Measurements from ENCODE around the gene FAM163B.

FAM163B gene

DNA sequence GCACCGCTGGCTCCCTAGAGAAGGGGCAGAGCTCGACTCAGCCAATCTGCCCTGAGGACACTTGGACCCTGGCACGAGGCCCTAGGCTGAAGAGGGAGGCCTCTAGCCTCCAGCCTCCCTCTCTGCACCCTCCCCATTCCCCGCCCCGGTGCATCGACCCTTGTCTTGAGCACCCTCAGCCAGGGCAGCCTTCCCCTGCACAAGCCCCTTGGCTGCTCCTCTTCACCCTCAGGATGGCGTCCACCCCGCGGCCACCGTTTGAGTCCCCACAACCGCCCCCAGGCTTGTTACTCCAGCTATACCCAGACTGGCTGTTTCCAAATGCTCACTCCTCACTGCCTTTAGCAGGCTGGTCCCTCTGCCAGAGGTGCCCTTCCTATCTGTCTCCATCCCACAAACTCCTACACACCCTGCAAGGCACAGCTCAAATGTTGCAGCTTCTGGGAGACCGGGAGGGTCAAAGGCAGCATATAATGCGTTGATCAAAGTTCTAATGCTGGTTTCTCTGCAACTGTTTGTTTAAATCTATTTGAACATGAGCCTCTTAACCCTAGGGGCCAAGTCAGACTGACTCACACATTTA, 6.5 kb upstream of the FAM163B start:
- no peak for DNase-seq

DNA sequence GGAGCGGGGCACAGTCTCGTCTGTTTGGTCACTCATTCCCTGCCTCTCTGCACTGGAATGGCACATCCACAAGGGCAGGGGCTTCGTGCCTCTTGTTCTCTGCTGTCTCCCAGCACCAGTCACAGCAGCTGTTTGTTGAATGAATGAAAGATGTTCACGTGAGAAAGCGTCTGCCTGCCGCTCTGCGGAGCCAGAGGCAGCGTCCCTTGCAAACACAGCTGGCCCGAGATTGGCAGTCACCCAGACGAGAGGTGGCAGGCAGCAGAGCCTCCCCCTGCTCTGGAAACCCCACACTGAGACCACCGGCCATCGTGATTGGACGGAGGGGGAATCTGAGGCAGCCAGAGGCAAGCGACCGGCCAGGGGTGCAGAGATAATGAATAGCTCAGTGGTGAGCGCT, 6.0 kb upstream of the FAM163B start:
- no peak for DNase-seq

DNA sequence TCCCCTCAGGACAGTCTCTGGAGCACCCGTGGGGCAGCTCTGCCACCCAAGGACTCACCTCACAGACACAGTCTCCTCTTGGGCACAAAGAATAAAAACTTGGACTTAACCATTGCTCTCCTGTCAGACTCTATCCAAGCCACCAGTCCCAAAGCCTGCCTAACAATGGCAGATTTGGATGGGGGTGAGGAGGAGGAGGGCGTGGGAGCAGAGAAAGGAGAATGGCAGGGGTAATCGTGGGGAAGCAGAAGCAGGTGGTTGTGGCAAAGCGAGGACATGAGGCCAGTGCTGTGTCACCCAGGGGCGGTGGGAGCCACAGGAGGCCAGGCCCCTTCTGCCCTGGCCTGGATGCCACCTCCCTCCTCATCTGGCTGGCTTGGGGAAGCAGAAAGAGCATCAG, 5.5 kb upstream of the FAM163B start:
- DNase-seq, result no peak

DNA sequence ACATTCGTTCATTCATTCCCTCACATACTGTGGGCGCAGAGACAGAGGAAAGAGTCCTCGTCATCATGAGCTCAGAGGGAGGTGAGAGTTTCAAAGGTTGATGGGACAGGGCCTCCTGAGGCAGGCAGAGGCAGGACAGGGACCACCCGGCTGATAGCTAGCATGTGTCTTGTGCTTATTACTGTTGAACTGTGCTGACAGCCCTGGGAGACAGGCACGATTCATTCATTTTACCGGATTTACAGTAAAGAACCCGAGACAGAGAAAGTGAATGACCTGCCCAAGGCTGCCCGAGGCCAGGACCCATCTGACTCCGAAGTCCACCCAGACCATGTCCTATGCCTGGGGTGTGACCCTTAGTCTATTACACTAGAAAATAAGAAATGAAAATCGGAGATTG, 4.9 kb upstream of the FAM163B start:
- no peak for DNase-seq

DNA sequence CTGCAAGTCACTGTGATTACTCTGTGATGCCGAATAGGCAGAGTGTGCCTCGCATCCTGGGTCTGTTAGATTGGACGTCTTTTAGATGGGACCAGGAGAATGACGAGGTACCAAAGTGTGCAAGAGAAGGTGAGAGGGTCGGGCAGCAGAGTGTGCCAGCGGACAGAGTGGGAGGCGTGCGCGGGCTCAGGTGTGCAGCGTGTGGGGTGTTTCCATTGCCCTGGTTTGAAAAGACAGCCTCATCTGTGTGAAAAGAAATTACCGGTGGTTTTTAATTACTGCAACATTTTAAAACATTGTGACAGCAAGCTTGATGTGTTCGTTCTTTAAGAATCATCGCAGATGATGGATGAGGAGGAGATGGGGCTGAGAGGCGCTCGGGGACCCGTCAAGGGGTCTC, 4.2 kb upstream of the FAM163B start:
- no peak for DNase-seq

DNA sequence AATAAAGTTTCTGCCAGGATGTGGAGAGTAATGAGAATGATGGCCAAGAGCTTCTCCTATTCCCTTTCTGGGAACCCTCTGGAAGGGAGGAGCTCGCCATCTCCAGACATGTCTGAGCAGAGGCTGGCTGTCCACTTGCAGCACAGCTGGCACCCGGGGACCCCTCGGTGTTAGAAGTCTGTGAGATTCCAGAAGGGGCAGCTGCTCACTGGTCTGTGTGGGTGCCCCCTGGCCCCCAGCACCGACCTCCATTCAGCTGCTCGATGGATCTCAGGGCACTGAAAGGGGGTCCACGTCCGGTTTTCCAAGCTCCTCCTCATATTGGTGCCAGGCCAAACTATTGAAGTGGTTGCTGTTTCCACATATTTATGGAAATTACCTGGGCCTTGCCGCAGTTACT, 3.6 kb upstream of the FAM163B start:
- DNase-seq, result no peak

DNA sequence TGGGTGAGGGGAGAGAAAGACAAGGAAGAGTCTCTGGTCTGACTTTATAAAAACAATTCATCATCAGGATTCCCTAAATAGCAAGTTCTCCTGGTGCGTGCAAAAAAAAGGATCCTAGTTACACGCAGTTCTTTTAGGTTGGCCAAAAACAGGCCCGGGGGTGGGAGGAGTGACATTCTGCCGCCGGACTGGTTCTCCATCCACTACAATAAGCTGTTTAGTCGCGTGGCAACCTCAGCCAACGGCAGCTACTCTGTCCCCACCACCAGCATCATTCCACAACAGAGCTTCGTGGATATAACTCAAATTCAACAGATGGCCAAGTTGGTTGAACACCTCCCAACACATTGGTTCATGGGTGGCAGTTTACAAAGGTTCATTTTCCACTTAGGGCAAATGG, 2.9 kb upstream of the FAM163B start:
- DNase-seq, result no peak

DNA sequence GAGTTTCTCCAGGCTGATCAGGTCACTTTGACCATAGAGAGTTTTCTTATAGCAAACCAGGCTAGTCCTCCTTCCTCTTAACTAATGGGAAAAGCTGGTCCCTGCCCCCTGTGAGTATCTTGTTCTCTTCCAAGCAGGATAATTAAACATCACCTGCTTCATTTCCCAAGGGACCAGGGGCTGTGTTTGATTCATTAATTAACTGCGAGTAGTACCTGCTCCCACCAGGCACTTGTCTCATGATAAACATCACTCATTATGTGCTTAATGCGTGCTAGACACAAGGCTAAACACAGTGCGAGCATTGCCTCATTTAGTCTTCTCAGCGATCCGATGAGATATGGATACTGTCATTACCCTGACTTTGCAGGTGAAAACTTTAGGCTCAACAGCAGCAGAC, 1.7 kb upstream of the FAM163B start:
- DNase-seq, result peak; percentile 82

DNA sequence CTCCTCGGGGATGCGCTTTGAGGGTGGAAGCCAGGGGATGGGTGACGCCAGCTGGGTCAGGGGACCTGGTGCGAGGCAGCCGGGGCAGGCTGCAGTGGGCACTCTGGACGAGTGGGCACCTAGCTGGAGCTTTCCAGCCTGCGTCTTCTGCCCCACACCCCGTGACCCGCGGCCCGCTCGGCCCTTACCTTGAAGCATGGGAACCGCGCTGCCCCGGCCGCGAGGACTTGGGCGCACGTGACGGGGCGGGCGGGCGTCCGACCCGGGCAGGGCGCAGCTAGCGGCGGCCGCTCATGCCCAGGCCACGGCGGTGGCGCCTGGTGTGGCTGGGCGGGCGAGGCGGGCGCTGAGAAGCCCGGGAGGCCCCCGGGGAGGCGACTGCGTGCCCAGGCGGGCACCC, 300 bp downstream of the FAM163B start:
- no peak for DNase-seq

DNA sequence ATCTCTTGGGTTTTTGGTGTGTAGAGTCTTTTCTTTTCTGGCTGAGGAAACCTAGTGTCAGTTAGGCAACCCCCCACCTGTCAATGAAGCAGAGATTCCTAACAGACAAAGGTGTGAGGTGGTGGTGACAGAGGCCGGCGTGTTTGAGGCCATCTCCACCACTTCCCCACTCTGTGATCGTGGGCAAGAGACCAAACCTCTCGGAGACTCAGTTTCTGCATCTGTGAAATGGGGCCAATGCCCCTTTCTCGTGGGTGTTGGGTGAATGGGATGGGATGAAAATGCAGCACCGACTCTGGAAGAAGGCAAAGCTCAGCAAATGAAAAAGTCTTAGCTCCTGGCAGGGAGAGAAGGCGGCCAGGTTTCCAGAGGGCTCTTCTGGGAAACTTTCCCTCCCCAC, 807 bp downstream of the FAM163B start:
- DNase-seq, result no peak

DNA sequence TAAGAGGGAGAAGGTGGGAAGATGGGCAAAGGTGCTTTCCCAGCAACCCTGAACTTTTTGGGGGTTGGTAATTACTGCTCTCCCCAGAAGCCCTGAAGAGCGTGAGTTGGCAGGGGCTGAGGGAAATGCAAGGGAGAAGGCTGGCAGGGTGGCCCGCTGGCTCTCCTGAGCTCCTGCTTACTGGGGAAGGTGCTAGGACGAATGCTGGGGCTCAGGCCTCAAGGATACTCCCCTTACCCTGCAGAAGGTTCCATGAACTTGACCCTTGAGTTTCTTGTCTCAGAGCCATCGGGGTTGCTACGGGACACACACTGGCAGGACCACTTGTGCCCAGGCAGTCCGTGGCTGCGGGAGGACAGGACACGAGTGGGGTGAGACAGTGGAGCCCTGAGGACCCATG, 1.2 kb downstream of the FAM163B start:
- DNase-seq, result no peak

DNA sequence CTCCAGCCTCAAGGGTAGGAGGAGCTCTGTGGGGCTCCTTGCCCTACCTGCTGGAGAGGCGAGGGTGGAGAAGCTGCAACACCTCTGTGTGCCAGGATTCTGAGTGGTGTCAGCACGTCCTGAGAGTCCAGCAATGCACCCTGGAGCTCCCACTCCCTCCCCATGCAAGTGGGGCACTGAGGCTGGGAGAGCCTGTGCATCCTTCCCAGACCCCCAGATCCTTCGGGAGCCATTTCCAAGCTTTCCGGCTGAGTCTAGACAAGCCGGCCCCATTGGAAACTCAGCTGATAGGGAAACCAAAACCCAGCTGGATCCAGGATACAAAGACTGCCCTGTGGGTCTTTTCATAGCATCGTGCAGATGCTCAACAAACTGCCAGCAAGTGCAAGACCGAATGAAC, 1.8 kb downstream of the FAM163B start:
- DNase-seq, result no peak

DNA sequence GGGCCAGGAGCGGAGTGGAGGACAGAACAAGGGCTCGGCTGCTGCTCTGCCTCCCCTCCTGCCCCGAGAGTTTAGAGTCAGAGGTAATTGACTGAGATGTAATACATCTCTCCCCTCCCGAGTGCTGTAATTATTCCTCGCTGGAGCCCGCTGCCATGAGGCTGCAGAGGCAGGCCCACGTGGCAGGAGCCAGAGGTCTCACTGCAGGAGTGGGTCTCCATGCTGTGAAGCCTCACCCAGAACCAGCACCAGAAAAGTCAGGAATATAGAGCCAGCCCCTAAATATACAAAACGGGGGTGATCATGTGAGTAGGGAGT, 2.5 kb downstream of the FAM163B start:
- DNase-seq, result no peak

DNA sequence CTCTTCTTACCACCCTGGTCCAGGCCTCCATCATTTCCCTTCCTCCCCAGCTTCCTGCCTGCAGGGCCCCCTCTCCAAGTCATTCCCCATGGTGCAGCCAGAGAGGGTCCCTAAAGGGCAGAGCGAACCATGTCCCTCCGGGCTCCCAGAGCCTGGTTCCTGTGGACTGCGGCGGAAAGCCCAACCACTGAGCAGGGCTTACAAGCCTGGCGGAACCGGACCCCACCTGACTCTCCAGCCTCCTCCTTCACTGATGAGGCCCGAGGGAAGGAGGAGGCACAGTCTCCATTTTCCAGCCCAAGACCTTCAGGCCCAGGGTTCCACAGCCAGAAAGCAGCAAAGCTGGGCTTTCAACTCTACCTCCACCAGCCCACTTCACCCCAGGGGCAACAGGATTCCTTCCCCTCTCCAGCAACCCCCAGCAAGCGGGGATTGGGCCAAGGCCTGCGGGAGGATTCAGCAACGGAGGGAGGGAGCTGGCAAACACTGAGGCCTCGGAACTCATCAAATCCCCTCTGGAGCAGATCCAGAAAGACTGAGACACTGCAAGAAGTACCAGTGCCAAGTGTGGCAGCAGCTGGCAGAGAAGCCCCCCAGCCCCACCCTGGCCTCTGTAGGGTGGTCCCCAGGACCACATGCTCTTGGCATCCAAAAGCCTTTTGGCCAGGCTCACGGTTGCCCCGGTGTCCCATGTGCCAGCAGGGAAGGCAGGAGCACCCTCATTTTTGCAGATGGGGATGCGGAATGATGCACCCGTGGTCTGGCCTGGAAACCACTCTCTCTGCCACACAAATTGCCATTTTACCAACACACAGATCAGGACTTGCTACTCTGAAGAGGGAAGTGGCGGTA, 3.1 kb downstream of the FAM163B start:
- DNase-seq, result no peak

DNA sequence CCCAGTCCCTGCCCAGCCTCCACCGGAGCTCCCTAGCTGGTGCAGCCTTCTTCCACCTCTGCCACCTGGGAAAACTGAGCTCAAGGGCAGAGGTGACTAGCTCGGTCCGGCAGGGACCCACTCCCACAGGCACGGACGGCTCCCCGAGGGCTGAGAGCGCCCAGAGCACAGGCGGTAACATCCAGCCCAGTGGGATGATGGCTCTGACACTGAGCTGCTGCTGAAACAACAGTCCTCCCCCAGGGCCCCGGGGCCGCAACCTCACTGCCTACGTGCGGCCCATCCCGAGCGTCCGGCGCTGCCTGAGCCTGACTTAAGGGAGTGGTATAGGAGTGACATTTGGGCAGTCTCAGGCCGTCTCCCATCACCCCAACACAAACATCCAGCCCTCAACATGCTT, 3.7 kb downstream of the FAM163B start:
- no peak for DNase-seq

DNA sequence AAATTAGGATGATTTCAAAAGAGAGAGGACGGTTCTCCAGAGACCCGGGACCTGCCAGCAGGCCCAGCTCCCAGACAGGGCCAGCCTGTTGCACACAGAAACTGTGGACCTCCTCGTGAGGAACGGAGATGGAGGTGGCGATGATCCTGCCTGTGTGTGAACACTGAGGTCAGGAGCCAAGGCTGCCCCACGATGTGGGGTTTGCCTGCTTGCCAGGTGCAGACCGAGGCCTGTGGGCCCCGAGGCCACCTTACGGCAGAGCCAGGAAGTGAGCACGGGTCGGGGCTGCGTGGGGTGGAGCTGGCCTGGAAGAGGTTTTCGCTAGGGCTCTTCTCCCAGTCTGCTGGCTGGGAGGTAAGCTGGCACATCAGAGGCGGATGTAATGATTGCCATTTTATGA, 4.3 kb downstream of the FAM163B start:
- DNase-seq, result no peak

DNA sequence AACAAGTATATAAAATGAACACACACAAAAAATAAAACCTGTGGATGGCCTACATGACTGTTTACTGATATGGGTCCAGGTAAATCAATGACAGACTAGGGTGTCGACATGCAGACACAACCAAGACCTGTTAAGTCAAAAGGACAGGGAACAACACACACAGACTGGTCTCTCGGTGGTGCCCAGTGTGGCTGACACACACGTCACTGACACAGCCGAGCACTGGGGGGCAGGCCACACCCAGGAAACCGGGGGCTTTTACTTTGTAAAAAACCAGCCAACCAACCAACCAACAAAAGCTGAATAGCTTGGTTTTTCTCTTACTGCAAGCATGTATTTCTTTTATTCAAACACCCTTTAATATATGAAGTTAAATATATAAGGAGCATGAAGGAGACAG, 5.0 kb downstream of the FAM163B start:
- peak; percentile 40 for DNase-seq

DNA sequence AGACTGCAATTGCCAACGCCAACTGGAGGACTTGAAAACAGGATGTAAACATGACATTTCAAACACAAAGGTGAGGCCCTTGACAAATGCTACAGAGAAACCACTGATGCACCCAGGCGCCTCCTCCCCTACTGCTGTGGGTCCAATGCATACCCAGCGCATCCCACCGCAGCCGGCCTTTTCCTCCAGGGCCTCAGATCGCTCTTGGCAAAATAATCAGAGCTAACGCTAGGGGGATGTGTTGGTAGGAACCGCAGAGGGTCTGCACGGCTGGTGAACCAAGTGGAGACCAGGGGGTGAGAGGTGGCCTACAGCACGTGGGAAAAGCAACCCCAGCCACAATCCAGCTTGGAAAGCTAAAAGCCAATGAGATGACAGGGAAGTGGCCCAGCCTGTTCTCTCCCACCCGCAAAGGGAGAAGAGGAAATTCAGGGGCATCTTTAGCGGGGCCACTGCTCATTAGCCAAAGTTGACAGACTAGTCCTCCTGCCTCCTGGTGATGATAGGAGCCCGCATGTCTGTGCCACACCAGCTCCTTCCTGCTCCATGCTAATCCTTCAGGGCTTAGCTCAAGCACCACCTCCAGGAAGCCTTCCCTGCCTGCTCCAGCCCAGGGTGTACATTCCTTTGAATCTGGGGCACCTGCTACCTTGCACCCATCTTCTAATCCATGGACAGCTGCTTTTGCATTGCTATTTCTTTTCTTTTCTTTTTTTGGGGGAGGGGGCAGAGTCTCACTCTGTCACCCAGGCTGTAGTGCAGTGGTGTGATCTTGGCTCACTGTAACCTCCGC, 5.9 kb downstream of the FAM163B start:
- DNase-seq, result peak; percentile 47

DNA sequence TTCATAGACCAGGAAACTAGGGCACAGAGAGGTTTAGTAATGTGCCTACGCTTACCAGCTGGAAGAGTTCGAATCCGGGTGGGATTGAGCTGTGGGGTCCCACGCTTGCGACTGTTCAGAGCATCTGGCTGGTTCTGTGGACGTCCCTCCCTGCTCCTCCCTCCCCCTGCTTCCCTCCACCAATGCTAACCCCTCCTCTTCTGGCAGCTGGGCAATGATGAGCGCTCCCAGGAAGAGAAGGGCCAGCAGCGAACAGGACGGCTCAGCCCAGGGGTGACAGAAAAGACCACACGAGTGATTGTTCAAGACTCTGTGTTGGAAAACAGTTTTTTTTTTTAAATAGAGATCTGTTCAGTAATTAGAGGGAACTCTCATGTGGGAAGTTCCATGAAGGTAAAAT, 6.9 kb downstream of the FAM163B start:
- peak; percentile 30 for DNase-seq

DNA sequence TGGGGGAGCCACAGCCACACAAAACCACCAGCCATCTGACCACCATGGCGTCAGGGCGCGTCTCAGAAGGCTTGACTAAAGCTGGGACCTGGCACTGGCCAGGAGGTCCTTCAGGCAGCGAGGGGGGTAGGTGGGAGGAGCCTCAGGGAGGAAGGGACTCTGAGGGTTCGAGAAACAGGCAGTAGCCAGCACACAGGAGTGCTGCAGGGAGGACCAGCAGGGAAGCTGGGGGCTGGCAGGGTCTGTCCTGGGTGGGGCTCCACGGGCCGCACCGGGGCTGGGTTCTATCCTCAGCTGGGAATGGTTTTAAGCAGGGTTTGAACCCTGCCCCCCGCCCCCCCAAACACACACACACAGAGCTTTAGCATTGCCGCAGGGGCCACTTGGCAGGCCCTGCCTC, 7.4 kb downstream of the FAM163B start:
- no peak for DNase-seq

DNA sequence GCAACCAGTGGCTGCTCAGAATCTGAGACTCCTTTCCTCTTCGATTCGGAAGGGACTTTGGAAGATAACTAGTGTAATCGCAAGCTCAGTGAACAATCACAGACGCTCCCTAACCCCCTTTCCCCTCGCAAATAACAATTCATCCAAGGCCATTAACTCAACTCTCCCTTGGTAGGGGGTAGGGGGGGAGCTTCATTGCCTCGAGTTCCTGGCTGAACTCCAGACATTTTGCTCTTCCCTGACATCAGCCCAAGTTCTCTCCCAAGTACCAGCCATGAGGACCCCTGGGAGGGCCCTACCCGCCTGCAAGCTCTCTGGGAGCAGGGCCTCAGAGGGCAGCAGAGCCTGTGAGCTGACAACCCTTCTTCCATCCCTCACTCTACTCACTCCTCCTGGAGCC, 8.4 kb downstream of the FAM163B start:
- DNase-seq, result peak; percentile 12

DNA sequence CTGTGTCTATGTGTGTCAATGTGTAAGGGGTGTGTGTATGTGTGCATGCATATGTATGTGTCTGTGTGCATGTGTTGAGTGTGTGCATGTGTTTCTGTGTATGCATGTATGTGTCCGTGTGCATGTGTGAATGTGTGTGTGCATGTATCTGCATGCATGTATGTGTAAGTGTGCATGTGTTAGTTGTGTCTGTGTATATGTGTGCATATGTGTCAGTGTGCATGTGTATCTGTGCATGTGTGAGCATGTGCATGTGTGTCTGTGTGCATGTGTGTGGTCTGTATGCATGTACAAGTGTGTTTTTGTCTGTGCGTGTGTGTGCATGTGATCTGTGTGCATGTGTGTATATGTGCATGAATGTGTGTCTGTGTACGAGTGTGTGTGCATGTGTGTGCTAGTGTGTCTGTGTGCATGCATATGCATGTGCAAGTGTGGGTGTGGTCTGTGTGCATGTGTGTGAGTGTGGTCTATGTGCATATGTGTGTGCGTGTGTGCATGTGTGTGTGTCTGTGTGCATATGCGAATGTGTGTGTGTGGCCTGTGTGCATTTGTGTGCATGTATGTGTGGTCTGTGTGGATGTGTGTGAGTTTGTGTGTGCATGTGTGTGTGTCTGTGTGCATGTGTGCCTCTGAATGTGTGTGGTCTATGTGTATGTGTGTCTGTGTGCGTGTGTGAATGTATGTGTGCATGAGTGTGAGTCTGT, 9.6 kb downstream of the FAM163B start:
- DNase-seq, result no peak

DNA sequence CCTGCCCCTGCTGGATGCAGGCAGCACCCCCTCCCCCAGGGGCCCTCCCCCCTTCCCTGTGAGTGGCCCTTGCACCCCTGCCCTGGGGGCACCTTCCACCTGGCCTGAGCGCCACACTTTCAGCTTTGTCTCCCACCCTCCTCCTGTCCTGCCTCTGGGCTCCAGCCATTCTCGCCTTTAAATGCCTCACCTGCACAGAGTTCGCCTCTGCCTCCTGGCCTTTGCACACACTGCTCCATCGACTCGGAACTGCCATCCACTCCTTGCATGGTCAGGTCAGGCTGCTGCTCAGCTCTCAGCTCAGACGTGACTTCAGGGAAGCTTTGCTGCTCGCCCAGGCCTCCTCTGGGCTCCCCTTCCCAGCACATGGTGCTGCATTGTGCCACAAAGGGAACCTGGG, 10.2 kb downstream of the FAM163B start:
- DNase-seq, result no peak
